Activated CD8-positive, alpha-beta memory T cell treated with anti-CD3 and anti-CD28 coated beads, Interleukin-2, amount 50 U/mL, for 48 hours (primary cell): ENCODE measurements around the gene ST6GALNAC3.

Experiments used
- DNase-seq: peaks from one replicate; pipeline ENCODE4 v3.0.0-alpha.2; 2020

The ST6GALNAC3 gene

GRCh38 chr1:76256289-76257223, 182.0 kb downstream of the ST6GALNAC3 start:
- DNase-seq: no peak

GRCh38 chr1:76257823-76258222, 183.3 kb downstream of the ST6GALNAC3 start:
- DNase-seq: no peak

GRCh38 chr1:76259270-76259669, 184.7 kb downstream of the ST6GALNAC3 start:
- no peak for DNase-seq

- no peak for DNase-seq
Observed at GRCh38 chr1:76260279-76260678, 185.7 kb downstream of the ST6GALNAC3 start.

GRCh38 chr1:76262601-76263000, 188.1 kb downstream of the ST6GALNAC3 start:
- no peak for DNase-seq

GRCh38 chr1:76264642-76265041, 190.1 kb downstream of the ST6GALNAC3 start:
- no peak for DNase-seq

GRCh38 chr1:76266762-76267161, 192.2 kb downstream of the ST6GALNAC3 start:
- DNase-seq: no peak

- DNase-seq: no peak
Observed at GRCh38 chr1:76267631-76268030, 193.1 kb downstream of the ST6GALNAC3 start.

GRCh38 chr1:76268341-76268740, 193.8 kb downstream of the ST6GALNAC3 start:
- DNase-seq: no peak

GRCh38 chr1:76269155-76269554, 194.6 kb downstream of the ST6GALNAC3 start:
- DNase-seq: no peak

- DNase-seq: no peak
Observed at GRCh38 chr1:76274302-76274701, 199.8 kb downstream of the ST6GALNAC3 start.

- no peak for DNase-seq
Observed at GRCh38 chr1:76274718-76275117, 200.2 kb downstream of the ST6GALNAC3 start.

GRCh38 chr1:76278711-76279100, 204.2 kb downstream of the ST6GALNAC3 start:
- no peak for DNase-seq

GRCh38 chr1:76279101-76279748, 204.7 kb downstream of the ST6GALNAC3 start:
- no peak for DNase-seq

- no peak for DNase-seq
Observed at GRCh38 chr1:76281306-76281705, 206.8 kb downstream of the ST6GALNAC3 start.

- DNase-seq: no peak
Observed at GRCh38 chr1:76284842-76285241, 210.3 kb downstream of the ST6GALNAC3 start.

GRCh38 chr1:76285578-76286135, 211.1 kb downstream of the ST6GALNAC3 start:
- no peak for DNase-seq

- DNase-seq: no peak
Observed at GRCh38 chr1:76287917-76288316, 213.4 kb downstream of the ST6GALNAC3 start.

GRCh38 chr1:76288758-76289483, 214.4 kb downstream of the ST6GALNAC3 start:
- DNase-seq: no peak

- DNase-seq: no peak
Observed at GRCh38 chr1:76289692-76290091, 215.1 kb downstream of the ST6GALNAC3 start.

GRCh38 chr1:76290271-76290670, 215.7 kb downstream of the ST6GALNAC3 start:
- DNase-seq: no peak

- no peak for DNase-seq
Observed at GRCh38 chr1:76291191-76291590, 216.6 kb downstream of the ST6GALNAC3 start.

- no peak for DNase-seq
Observed at GRCh38 chr1:76291737-76292136, 217.2 kb downstream of the ST6GALNAC3 start.
